Neural cell (in vitro differentiated cells): ENCODE measurements around the gene ANTXR2.

Experiments
- CTCF ChIP-seq: fragments of 450-650 bp; IDR thresholded peaks from 2 replicates; pipeline ENCODE4 v1.5.1; 2014; ENCODE audit warnings: antibody characterized with exemption, mild to moderate bottlenecking, moderate library complexity; ENCODE audit not compliant: poor library complexity, severe bottlenecking
- EP300 ChIP-seq: fragments of 450-650 bp; conservative IDR thresholded peaks from 2 replicates; pipeline ENCODE4 v1.6.1; 2014; ENCODE audit warnings: antibody characterized with exemption, mild to moderate bottlenecking, moderate library complexity; ENCODE audit not compliant: poor library complexity, severe bottlenecking
- EZH2 ChIP-seq: fragments of 200-600, 300-800 bp; shearing (Covaris generic), sonication (generic); IDR thresholded peaks from 2 replicates; pipeline ENCODE4 v1.6.1; 2014; ENCODE audit warnings: antibody characterized with exemption, low read length, borderline replicate concordance, mild to moderate bottlenecking; ENCODE audit not compliant: insufficient read depth, poor library complexity, severe bottlenecking
- POLR2AphosphoS5 ChIP-seq: IDR thresholded peaks from 2 replicates; pipeline ENCODE4 v1.6.1; 2012
- SMC3 ChIP-seq: fragments of 450-650 bp; conservative IDR thresholded peaks from 2 replicates; pipeline ENCODE4 v1.6.1; 2014; ENCODE audit warnings: antibody characterized with exemption, mild to moderate bottlenecking, moderate library complexity; ENCODE audit not compliant: poor library complexity
- TAF1 ChIP-seq: IDR thresholded peaks from 2 replicates; pipeline ENCODE4 v1.6.1; 2012; ENCODE audit warnings: low read depth

GRCh38 chr4:80096175-80096850 is 23.3 kb upstream of the ANTXR2 start:
- no peak for TF ChIP-seq CTCF
- TF ChIP-seq POLR2AphosphoS5, result no peak
- no peak for TF ChIP-seq SMC3
- TF ChIP-seq TAF1, result no peak
- no peak for TF ChIP-seq EP300
- TF ChIP-seq EZH2, result no peak
